Liver (tissue), 3 donors: Measurements from ENCODE around the gene QSOX1.

ENCODE experiments used
- CTCF ChIP-seq: fragments of 150-350 bp; IDR thresholded peaks from 2 replicates; pipeline ENCODE4 v1.5.1; 2017; ENCODE audit warnings: improper control_type of control experiment, low read depth, low read length; ENCODE audit not compliant: missing input control
- EGR1 ChIP-seq, 2 donors: IDR thresholded peaks; 2 replicates each; pipeline ENCODE4 v1.6.1; 2016 to 2018; ENCODE audit warnings: antibody characterized with exemption in 2 of 2, low read depth in 2 of 2
- FOXA1 ChIP-seq: IDR thresholded peaks from 2 replicates; pipeline ENCODE4 v1.6.1; 2016; ENCODE audit warnings: antibody characterized with exemption
- GABPA ChIP-seq, 2 donors: IDR thresholded peaks in 1 of 2; conservative IDR thresholded peaks in 1 of 2; 2 replicates each; pipeline ENCODE4 v1.6.1; 2016; ENCODE audit warnings: antibody characterized with exemption in 2 of 2, mild to moderate bottlenecking in 1 of 2, moderate library complexity in 1 of 2
- HNF4A ChIP-seq, 2 donors: conservative IDR thresholded peaks; 2 replicates each; pipeline ENCODE4 v1.6.1; 2016; ENCODE audit warnings: antibody characterized with exemption in 2 of 2, mild to moderate bottlenecking in 2 of 2
- HNF4G ChIP-seq: IDR thresholded peaks from 2 replicates; pipeline ENCODE4 v1.6.1; 2016; ENCODE audit warnings: antibody characterized with exemption
- JUND ChIP-seq, 2 donors: IDR thresholded peaks; 2 replicates each; pipeline ENCODE4 v1.6.1; 2016; ENCODE audit warnings: antibody characterized with exemption in 2 of 2
- MAX ChIP-seq: IDR thresholded peaks from 2 replicates; pipeline ENCODE4 v1.6.1; 2016; ENCODE audit warnings: antibody characterized with exemption
- REST ChIP-seq: IDR thresholded peaks from 2 replicates; pipeline ENCODE4 v1.6.1; 2016; ENCODE audit warnings: antibody characterized with exemption, mild to moderate bottlenecking
- RXRA ChIP-seq, 2 donors: IDR thresholded peaks; 2 replicates each; pipeline ENCODE4 v1.6.1; 2017 to 2018; ENCODE audit warnings: antibody characterized with exemption in 2 of 2, mild to moderate bottlenecking in 1 of 2
- TAF1 ChIP-seq: conservative IDR thresholded peaks from 2 replicates; pipeline ENCODE4 v1.6.1; 2016; ENCODE audit warnings: antibody characterized with exemption, mild to moderate bottlenecking
- YY1 ChIP-seq: IDR thresholded peaks from 2 replicates; pipeline ENCODE4 v1.6.1; 2016; ENCODE audit warnings: antibody characterized with exemption, mild to moderate bottlenecking
- ZBTB33 ChIP-seq: IDR thresholded peaks from 2 replicates; pipeline ENCODE4 v1.6.1; 2016; ENCODE audit warnings: antibody characterized with exemption
- donor health status: healthy.
- donor health status: healthy.

- TF ChIP-seq YY1 (no peak), CTCF (no peak), FOXA1 (no peak), ZBTB33 (no peak), JUND (IDR thresholded peaks at IDR 0.05) (no peak), HNF4G (no peak), REST (no peak), TAF1 (no peak), EGR1 (IDR thresholded peaks at IDR 0.05; ENCODE audit: low read depth in 2 of 2) (no peak), MAX (no peak), RXRA (IDR thresholded peaks at IDR 0.05) (no peak), GABPA (IDR thresholded peaks at IDR 0.05 in 1 of 2, conservative IDR thresholded peaks at IDR 0.05 in 1 of 2) (no peak), HNF4A (conservative IDR thresholded peaks at IDR 0.05) (no peak)
Measured at GRCh38 chr1:180206581-180206980, 51.9 kb downstream of the QSOX1 start.
